LNCaP clone FGC (cell line): ENCODE measurements around the gene ATP8A2.
"Not testable (repeated sequence)": the region's sequence is repeated elsewhere in the genome, so short reads cannot be mapped to it uniquely, and the experiment has no call there.

ENCODE experiments used
- DNase-seq: peaks from one replicate; pipeline ENCODE4 v3.0.0-alpha.2; 2011; ENCODE audit warnings: low read depth
- H3K4me3 ChIP-seq: 2 replicates; pipeline ENCODE4 v1.5.1; 2011; ENCODE audit warnings: mild to moderate bottlenecking, low read depth, low read length, control low read depth
- TF ChIP-seq, protein P1 (sequence below): IDR thresholded peaks from 2 replicates; pipeline ENCODE4 v1.5.1; 2012; ENCODE audit warnings: mild to moderate bottlenecking; ENCODE audit not compliant: control insufficient read depth, insufficient read depth; ENCODE audit errors: extremely low read depth

The ATP8A2 gene

DNA sequence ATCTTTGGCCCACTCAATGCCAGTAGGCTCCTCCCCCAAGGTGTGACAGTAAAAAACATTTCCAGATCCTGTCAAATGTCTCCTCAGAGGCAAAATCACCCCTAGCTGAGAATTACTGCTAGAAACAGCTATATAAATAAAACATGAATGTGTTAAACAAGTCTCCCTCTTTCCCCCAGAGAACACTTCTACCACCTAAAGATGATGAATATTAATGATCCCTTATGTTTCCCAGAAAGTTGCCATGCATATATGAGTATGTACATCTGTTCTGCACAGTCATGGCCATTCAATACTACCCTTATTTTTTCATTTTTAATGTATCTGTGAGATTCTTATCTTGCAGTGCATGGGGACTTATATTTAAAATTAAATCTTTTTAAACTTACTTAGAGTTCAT, 450.0 kb downstream of the ATP8A2 start:
- TF ChIP-seq, protein P1, sequence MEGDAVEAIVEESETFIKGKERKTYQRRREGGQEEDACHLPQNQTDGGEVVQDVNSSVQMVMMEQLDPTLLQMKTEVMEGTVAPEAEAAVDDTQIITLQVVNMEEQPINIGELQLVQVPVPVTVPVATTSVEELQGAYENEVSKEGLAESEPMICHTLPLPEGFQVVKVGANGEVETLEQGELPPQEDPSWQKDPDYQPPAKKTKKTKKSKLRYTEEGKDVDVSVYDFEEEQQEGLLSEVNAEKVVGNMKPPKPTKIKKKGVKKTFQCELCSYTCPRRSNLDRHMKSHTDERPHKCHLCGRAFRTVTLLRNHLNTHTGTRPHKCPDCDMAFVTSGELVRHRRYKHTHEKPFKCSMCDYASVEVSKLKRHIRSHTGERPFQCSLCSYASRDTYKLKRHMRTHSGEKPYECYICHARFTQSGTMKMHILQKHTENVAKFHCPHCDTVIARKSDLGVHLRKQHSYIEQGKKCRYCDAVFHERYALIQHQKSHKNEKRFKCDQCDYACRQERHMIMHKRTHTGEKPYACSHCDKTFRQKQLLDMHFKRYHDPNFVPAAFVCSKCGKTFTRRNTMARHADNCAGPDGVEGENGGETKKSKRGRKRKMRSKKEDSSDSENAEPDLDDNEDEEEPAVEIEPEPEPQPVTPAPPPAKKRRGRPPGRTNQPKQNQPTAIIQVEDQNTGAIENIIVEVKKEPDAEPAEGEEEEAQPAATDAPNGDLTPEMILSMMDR: no peak
- no peak overlapping the region for H3K4me3 ChIP-seq
- DNase-seq: no peak

- not testable (repeated sequence) for H3K4me3 ChIP-seq, DNase-seq
Measured at GRCh38 chr13:25827221-25827620, 455.4 kb downstream of the ATP8A2 start.

GRCh38 chr13:25827831-25828465, 456.2 kb downstream of the ATP8A2 start:
- TF ChIP-seq, protein P1: no peak
- no peak overlapping the region for H3K4me3 ChIP-seq
- no peak for DNase-seq

- TF ChIP-seq, protein P1: no peak
- no peak for DNase-seq
- no peak overlapping the region for H3K4me3 ChIP-seq
Measured at GRCh38 chr13:25833761-25834160, 462.0 kb downstream of the ATP8A2 start.

- DNase-seq: no peak
- H3K4me3 ChIP-seq: no peak overlapping the region
- TF ChIP-seq, protein P1: no peak
Measured at GRCh38 chr13:25836574-25837336, 465.0 kb downstream of the ATP8A2 start.

DNA sequence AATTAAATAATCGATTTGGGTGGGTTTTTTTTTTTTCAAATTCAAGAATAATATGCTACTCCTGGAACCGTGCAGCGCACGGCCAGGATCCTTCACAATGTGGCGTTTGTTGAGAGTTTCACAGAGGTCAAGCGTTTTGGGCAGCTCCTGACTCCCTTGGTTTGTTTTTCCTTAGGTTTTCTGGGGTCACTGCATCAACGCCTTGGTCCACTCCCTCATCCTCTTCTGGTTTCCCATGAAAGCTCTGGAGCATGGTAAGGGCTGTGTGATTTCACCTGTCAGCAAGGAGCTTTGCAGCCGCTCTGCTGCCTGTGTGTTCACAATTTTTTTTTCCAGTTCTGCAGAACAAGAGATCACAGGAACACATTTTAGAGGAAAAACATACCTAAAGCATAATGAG, 467.6 kb downstream of the ATP8A2 start:
- TF ChIP-seq, protein P1: no peak
- H3K4me3 ChIP-seq: no peak overlapping the region
- no peak for DNase-seq

- H3K4me3 ChIP-seq: no peak overlapping the region
- TF ChIP-seq, protein P1: no peak
- DNase-seq: no peak
Measured at GRCh38 chr13:25840261-25840660, 468.5 kb downstream of the ATP8A2 start.
